Endodermal cell (in vitro differentiated cells): ENCODE measurements around the gene ME3. TPM values are rescaled to one million over a fixed set of nuclear protein-coding genes. Genes with fewer than 3 reads are reported as not detected.

Experiments used
- DNase-seq: peaks from one replicate; pipeline ENCODE4 v3.0.0-alpha.2; 2017
- H3K27ac ChIP-seq: 2 replicates; pipeline ENCODE4 v1.5.1; 2013; ENCODE audit warnings: mild to moderate bottlenecking, low read depth, low read length, moderate library complexity
- H3K27me3 ChIP-seq: 2 replicates; pipeline ENCODE4 v1.6.1; 2013; ENCODE audit warnings: mild to moderate bottlenecking, low read length, moderate library complexity; ENCODE audit not compliant: insufficient read depth, control insufficient read depth, poor library complexity, severe bottlenecking
- H3K36me3 ChIP-seq: 2 replicates; pipeline ENCODE4 v1.7.0; 2013; ENCODE audit warnings: mild to moderate bottlenecking, low read length, moderate library complexity; ENCODE audit not compliant: control insufficient read depth, insufficient read depth
- H3K4me1 ChIP-seq: one replicate; pipeline ENCODE4 v1.7.0; 2013; ENCODE audit warnings: low read length; ENCODE audit not compliant: control insufficient read depth, insufficient read depth
- H3K4me3 ChIP-seq: 2 replicates; pipeline ENCODE4 v1.5.1; 2013; ENCODE audit warnings: mild to moderate bottlenecking, low read length, moderate library complexity
- H3K9ac ChIP-seq: 2 replicates; pipeline ENCODE4 v1.6.1; 2013; ENCODE audit warnings: mild to moderate bottlenecking, low read length, moderate library complexity; ENCODE audit not compliant: poor library complexity, severe bottlenecking; ENCODE audit errors: extremely low read depth
- H3K9me3 ChIP-seq: 2 replicates; pipeline ENCODE4 v1.6.1; 2013; ENCODE audit warnings: mild to moderate bottlenecking, low read length, moderate library complexity; ENCODE audit not compliant: control insufficient read depth
- H3K27ac Mint-ChIP-seq: 2 replicates; pipeline ENCODE4 v1.8.0; 2020; ENCODE audit warnings: mixed read lengths
- H3K27me3 Mint-ChIP-seq: 2 replicates; pipeline ENCODE4 v1.8.0; 2021; ENCODE audit warnings: mild to moderate bottlenecking, mixed read lengths; ENCODE audit not compliant: insufficient read depth
- H3K36me3 Mint-ChIP-seq: 2 replicates; pipeline ENCODE4 v1.8.0; 2020; ENCODE audit warnings: low read depth, mixed read lengths
- H3K4me1 Mint-ChIP-seq: 2 replicates; pipeline ENCODE4 v1.8.0; 2020; ENCODE audit warnings: mixed read lengths
- H3K4me3 Mint-ChIP-seq: 2 replicates; pipeline ENCODE4 v1.8.0; 2020; ENCODE audit warnings: mild to moderate bottlenecking, moderate library complexity, mixed read lengths
- H3K9me3 Mint-ChIP-seq: 2 replicates; pipeline ENCODE4 v1.8.0; 2020; ENCODE audit warnings: mild to moderate bottlenecking, mixed read lengths
- CTCF ChIP-seq: fragments of 200-600 bp; sonication (generic); conservative IDR thresholded peaks from 2 replicates; pipeline ENCODE4 v1.5.0; 2021; ENCODE audit warnings: antibody characterized with exemption, mild to moderate bottlenecking
- WGBS, 2 experiments: methylation state at CpG; one replicate each; pipeline versions ENCODE4 v1.1.5 to v1.1.7; 2013; ENCODE audit warnings: missing lambda C conversion rate in 2 of 2, mixed read lengths in 1 of 2; ENCODE audit not compliant: insufficient coverage in 1 of 2, insufficient read length in 1 of 2; 5-methylcytosine and 5-hydroxymethylcytosine counted together
- total RNA-seq, 2 donors: library from RNA; stranded (reverse); fragmentation: NEBNext Ultra II Directional in 1 of 2; extraction: Animal tissue kit (Norgen Biotek cat#: 25700) in 1 of 2; gene quantifications; 2 replicates in 1 of 2; 3 replicates in 1 of 2; pipeline ENCODE4 v1.2.1, GENCODE V29; 2021

Gene ME3
- total RNA-seq, 2 donors from 2014 or later = 1.2 to 1.3 TPM

DNA sequence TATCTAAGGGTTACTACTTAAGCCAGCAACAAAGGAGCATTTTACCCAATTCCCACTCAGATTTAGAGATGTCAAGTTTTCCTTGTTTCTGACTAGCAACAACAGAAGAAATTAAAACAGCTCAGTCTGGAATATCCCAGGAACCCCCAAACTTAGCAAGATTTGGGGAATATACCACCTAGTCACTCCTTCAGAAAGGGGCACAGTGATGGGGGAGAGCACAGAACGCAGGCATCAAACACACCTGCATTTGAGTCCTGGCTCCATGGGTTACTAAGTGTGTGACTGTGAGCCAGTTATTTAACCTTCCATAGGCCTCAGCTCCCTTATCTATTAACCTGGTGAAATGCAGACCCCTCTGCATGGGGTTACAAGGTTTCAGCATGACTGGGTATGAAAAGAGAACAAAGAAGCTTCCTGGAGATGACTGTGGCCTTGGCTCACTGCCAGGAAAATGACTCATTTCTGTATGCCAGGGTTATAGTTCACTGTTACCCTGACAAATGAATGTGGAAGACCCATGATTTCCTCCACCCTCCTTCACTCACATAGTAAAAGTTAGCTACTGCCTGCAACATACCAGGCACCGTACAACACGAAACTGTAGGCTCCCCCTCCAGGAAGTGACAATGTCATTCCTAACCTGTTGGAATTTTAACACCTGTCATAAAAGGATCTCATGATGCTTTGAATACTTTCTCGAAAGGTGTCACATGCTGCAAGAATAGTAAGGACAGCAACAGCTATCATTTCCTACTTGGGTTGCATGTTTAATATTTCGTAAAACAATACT lies 79.6 kb downstream of the ME3 start:
- Mint-ChIP-seq H3K4me3 (no peak overlapping the region), H3K27ac (peak overlapping the region; percentile 62), H3K27me3 (no peaks in the 10 kb centered on the region), H3K9me3 (peaks cover 15% of the 10 kb centered on the region), H3K36me3 (no peaks in the 10 kb centered on the region), H3K4me1 (peaks cover 42% of the 10 kb centered on the region)
- peak overlapping the region; percentile 80 for H3K27ac ChIP-seq
- WGBS, 2 experiments = 82 to 86% methylated on average over 3 to 5 of the region's 5 CpGs
- DNase-seq = peak; percentile 69
- no peak overlapping the region for H3K4me3 ChIP-seq
- H3K9ac ChIP-seq = peak overlapping the region; percentile 31
- peaks cover 34% of the 10 kb centered on the region for H3K4me1 ChIP-seq
- H3K36me3 ChIP-seq = no peaks in the 10 kb centered on the region
- no peak for TF ChIP-seq CTCF
- peaks cover 21% of the 10 kb centered on the region for H3K9me3 ChIP-seq
- H3K27me3 ChIP-seq = no peaks in the 10 kb centered on the region

DNA sequence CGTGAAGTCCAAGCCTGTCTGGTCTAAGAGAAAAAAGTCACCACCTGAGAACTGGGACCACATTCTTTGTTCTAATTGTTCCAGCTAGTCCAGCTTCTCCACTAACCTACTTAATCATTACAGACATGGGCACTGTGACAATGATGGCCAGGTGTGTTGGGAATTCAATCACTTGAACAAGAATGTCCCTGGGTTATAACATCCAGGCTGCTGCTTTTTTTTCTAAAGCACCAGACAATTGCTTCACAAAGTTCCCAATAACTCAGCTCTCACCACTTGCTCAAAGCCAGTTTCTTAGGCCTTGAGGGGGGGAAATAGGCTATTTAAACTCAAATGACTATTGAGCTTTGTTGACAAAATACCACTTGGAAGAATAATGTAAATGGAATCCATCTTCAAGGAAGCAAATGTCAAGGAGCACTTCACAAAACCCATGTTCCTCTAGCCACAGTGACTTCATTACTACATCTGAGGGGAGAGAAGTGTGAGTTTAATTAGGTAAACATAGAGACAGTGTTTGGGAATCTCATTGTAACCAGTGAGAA lies 80.3 kb downstream of the ME3 start:
- Mint-ChIP-seq H3K4me3 (no peak overlapping the region), H3K36me3 (no peaks in the 10 kb centered on the region), H3K4me1 (peaks cover 42% of the 10 kb centered on the region), H3K27ac (no peak overlapping the region), H3K9me3 (peaks cover 8% of the 10 kb centered on the region), H3K27me3 (no peaks in the 10 kb centered on the region)
- no peaks in the 10 kb centered on the region for H3K27me3 ChIP-seq
- H3K4me3 ChIP-seq = no peak overlapping the region
- DNase-seq = no peak
- no peaks in the 10 kb centered on the region for H3K36me3 ChIP-seq
- peak overlapping the region; percentile 80 for H3K27ac ChIP-seq
- peaks cover 13% of the 10 kb centered on the region for H3K9me3 ChIP-seq
- peaks cover 34% of the 10 kb centered on the region for H3K4me1 ChIP-seq
- no peak for TF ChIP-seq CTCF
- 20 to 41% methylated on average over 1 of the region's 1 CpG for WGBS, 2 experiments
- peak overlapping the region; percentile 31 for H3K9ac ChIP-seq

- Histone ChIP-seq H3K36me3 (no peaks in the 10 kb centered on the region), H3K9me3 (peaks cover 9% of the 10 kb centered on the region), H3K4me3 (no peak overlapping the region), H3K27ac (no peak overlapping the region), H3K27me3 (no peaks in the 10 kb centered on the region), H3K9ac (no peak overlapping the region), H3K4me1 (peaks cover 34% of the 10 kb centered on the region)
- Mint-ChIP-seq H3K4me3 (no peak overlapping the region), H3K4me1 (peaks cover 42% of the 10 kb centered on the region), H3K36me3 (no peaks in the 10 kb centered on the region), H3K27me3 (no peaks in the 10 kb centered on the region), H3K9me3 (peaks cover 3% of the 10 kb centered on the region), H3K27ac (peak overlapping the region; percentile 40)
- no peak for DNase-seq
- 82% methylated on average over 3 to 4 of the region's 4 CpGs for WGBS, 2 experiments
- no peak for TF ChIP-seq CTCF
Measured at GRCh38 chr11:86591631-86592030, 80.8 kb downstream of the ME3 start.
